Testis (tissue), 2 donors: Measurements from ENCODE around the gene SYT8.

Experiments
- POLR2A ChIP-seq: fragments of 450-650 bp; IDR thresholded peaks from one replicate; pipeline ENCODE4 v1.6.1; 2017; ENCODE audit warnings: antibody characterized with exemption, mild to moderate bottlenecking, moderate library complexity
- TF ChIP-seq, protein P1 (sequence below), 3 experiments: fragments of 450-650 bp in 2 of 3; fragments of 200-600 bp in 1 of 3; sonication (generic) in 1 of 3; IDR thresholded peaks; one replicate each; pipeline ENCODE4 v1.5.1; 2016 to 2019; ENCODE audit warnings: antibody characterized with exemption in 3 of 3, mild to moderate bottlenecking in 2 of 3, moderate library complexity in 1 of 3

DNA sequence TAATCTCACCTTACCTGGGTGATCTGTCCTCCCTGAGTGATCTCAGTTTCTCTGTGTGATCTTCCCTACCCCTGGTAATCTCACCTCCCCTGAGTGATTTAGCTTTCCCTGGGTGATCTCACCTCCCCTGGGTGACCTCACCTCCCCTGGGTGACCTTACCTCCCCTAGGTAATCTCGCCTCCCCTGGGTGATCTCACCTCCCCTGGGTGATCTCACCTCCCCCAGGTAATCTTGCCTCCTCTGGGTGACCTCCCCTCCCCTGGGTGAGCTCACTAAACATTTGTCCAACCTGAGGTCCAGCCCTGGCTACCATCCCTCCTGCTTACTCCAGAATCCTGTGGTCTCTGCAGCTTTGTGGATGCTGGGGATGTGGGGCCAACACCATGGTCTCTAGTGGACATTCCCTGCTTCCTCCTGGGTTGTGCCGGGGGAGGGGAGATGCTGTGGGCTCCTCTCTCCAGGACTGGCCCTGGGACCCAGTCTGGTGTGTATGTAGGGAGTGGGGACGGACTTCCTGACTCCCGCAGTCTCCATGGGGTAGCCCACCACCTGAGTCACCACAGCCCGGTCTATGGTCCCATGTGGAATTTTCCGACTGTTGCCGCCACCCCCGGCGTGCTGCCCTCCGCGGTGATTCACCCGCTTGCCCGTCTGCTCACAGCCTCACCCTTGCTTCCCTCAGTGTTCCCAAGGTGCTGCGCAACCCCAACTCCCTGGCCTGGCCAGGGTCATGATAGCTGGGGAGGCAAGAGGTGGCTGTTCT is 28.0 kb downstream of the SYT8 start:
- TF ChIP-seq, protein P1, sequence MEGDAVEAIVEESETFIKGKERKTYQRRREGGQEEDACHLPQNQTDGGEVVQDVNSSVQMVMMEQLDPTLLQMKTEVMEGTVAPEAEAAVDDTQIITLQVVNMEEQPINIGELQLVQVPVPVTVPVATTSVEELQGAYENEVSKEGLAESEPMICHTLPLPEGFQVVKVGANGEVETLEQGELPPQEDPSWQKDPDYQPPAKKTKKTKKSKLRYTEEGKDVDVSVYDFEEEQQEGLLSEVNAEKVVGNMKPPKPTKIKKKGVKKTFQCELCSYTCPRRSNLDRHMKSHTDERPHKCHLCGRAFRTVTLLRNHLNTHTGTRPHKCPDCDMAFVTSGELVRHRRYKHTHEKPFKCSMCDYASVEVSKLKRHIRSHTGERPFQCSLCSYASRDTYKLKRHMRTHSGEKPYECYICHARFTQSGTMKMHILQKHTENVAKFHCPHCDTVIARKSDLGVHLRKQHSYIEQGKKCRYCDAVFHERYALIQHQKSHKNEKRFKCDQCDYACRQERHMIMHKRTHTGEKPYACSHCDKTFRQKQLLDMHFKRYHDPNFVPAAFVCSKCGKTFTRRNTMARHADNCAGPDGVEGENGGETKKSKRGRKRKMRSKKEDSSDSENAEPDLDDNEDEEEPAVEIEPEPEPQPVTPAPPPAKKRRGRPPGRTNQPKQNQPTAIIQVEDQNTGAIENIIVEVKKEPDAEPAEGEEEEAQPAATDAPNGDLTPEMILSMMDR (IDR thresholded peaks at IDR 0.05): no peak
- no peak for TF ChIP-seq POLR2A
